ENCODE results near the gene EGFL6.
"Not testable (repeated sequence)": the region's sequence is repeated elsewhere in the genome, so short reads cannot be mapped to it uniquely, and the experiment has no call there.

The EGFL6 gene

DNA sequence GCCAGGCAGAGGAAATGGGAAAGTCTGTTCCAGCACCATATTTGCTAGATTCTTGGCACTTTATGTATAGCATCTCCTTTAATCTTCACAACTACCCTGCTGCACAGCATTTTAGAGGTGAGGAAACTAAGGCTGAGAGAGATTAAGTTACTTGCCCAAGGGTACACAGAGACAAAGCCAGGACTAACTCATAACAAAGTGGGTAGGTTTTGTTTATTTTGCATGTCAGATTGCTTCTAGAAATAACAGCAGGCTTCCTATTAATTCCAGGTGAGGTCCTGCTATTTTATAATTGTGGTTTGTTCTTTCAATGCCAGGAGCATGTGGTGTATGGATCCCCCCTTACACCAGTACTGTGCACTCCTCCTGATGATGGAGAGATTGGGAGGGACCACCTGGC is 98.5 kb downstream of the EGFL6 start:
- no peak overlapping the region for H3K4me3 ChIP-seq (ENCODE audit: control insufficient read depth, low read depth, low read length)
- TF ChIP-seq, protein P1, sequence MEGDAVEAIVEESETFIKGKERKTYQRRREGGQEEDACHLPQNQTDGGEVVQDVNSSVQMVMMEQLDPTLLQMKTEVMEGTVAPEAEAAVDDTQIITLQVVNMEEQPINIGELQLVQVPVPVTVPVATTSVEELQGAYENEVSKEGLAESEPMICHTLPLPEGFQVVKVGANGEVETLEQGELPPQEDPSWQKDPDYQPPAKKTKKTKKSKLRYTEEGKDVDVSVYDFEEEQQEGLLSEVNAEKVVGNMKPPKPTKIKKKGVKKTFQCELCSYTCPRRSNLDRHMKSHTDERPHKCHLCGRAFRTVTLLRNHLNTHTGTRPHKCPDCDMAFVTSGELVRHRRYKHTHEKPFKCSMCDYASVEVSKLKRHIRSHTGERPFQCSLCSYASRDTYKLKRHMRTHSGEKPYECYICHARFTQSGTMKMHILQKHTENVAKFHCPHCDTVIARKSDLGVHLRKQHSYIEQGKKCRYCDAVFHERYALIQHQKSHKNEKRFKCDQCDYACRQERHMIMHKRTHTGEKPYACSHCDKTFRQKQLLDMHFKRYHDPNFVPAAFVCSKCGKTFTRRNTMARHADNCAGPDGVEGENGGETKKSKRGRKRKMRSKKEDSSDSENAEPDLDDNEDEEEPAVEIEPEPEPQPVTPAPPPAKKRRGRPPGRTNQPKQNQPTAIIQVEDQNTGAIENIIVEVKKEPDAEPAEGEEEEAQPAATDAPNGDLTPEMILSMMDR (conservative IDR thresholded peaks at IDR 0.05; ENCODE audit: control insufficient read depth, insufficient read depth, low read depth, low read length) = no peak
- no peak for DNase-seq (ENCODE audit: low read depth)

DNA sequence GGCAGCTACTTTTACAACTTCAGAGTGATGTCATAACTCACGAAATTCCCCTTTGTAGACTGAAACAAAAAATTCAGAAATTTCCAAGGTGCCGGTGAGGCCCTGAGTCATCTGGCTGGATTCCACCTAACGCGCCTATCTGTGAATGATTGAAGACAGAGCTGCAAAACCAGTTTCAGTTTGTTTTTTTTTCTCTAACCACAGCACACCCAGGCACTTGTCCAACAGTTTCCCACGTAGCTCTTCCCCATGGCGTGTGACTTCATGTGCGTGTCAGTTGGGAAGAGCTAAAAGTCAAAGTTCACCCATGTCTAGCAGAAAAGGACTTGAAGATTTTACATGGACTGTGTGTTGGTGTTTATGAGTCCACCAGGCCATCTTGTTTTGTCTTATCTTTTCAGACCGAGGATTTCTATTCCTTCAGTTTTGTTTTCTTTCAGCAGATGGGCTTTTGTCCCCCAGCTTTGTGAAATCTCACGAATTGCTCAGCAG is 99.9 kb downstream of the EGFL6 start:
- DNase-seq (ENCODE audit: low read depth) = peak; percentile 98
- TF ChIP-seq, protein P1 (conservative IDR thresholded peaks at IDR 0.05; ENCODE audit: control insufficient read depth, insufficient read depth, low read depth, low read length) = no peak
- no peak overlapping the region for H3K4me3 ChIP-seq (ENCODE audit: control insufficient read depth, low read depth, low read length)

DNA sequence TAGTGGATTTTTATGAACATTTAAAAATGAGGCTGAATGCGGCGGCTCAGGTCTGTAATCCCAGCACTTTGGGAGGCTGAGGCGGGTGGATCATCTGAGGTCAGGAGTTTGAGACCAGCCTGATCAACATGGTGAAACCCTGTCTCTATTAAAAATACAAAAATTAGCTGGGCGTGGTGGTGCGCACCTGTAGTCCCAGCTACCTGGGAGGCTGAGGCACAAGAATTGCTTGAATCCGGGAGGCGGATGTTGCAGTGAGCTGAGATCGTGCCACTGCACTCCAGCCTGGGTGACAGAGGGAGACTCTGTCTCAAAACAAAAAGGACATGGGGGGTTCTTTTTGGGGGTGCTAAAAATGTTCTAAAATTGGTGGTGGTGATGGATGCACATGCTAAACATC is 100.4 kb downstream of the EGFL6 start:
- not testable (repeated sequence) for H3K4me3 ChIP-seq (ENCODE audit: control insufficient read depth, low read depth, low read length); DNase-seq (ENCODE audit: low read depth)

DNA sequence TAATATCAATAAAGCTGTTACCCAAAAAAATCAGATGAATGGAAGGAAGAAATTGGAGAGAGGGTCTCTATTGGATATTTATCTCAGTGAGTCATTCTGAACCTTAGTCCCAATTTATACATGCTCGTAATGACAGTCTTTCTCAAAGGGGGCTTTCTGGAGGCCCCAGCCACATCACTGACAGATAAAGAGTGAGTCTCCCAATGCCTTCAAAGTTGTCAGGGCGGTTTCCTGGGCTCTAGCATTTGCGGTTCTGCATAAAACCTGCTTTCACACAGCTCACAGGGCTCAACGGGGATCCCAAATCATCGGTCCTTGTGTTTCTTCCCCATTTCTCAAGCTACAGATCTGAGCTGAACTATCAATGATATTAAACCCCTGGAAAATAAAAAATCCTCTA is 100.8 kb downstream of the EGFL6 start:
- DNase-seq (ENCODE audit: low read depth) = no peak
- TF ChIP-seq, protein P1 (conservative IDR thresholded peaks at IDR 0.05; ENCODE audit: control insufficient read depth, insufficient read depth, low read depth, low read length) = no peak
- no peak overlapping the region for H3K4me3 ChIP-seq (ENCODE audit: control insufficient read depth, low read depth, low read length)

DNA sequence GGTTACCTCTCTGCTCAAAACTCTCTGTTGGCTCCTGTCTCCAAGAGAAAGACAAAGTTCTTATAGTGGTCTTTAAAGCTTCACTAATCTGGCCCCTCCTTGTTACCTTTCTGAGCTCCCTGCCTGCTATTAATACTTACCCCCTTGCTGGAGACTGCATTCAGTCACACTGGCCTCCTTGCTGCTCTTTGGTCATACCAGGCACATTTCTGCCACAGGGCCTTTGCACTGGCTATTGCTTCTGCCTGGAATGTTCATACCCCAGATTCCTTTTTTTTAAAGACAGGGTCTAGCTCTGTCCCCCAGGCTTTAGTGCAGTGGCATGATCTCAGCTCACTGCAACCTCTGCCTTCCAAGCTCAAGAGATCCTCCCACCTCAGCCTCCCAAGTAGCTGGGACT is 103.6 kb downstream of the EGFL6 start:
- TF ChIP-seq, protein P1 (conservative IDR thresholded peaks at IDR 0.05; ENCODE audit: control insufficient read depth, insufficient read depth, low read depth, low read length) = no peak
- no peak for DNase-seq (ENCODE audit: low read depth)
- no peak overlapping the region for H3K4me3 ChIP-seq (ENCODE audit: control insufficient read depth, low read depth, low read length)

DNA sequence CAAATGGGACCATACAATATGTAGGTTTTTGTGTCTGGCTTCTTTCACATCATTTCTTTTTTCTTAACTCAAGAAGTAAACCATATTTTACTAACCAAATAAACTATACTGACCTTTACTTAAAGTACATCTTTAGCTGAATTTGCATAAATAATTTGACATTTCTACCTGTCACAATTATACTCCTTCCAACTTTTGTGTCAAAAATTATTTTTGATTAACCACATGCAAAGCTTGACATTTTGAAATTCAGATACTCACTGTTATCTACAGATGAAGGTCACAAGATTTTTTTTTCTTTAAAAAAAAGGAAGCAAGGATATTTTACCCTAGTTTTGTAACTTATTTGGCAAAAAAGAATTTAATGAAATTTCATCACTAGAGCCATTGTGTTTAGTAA is 107.5 kb downstream of the EGFL6 start:
- H3K4me3 ChIP-seq (ENCODE audit: control insufficient read depth, low read depth, low read length) = no peak overlapping the region
- DNase-seq (ENCODE audit: low read depth) = no peak
- TF ChIP-seq, protein P1 (conservative IDR thresholded peaks at IDR 0.05; ENCODE audit: control insufficient read depth, insufficient read depth, low read depth, low read length) = no peak

DNA sequence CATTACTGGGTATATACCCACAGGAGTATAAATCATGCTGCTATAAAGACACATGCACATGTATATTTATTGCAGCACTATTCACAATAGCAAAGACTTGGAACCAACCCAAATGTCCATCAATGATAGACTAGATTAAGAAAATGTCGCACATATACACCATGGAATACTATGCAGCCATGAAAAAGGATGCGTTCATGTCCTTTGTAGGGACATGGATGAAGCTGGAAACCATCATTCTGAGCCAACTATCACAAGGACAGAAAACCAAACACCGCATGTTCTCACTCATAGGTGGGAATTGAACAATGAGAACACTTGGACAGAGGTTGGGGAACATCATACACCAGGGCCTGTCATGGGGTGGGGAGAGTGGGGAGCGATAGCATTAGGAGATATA is 110.3 kb downstream of the EGFL6 start:
- not testable (repeated sequence) for DNase-seq (ENCODE audit: low read depth)

DNA sequence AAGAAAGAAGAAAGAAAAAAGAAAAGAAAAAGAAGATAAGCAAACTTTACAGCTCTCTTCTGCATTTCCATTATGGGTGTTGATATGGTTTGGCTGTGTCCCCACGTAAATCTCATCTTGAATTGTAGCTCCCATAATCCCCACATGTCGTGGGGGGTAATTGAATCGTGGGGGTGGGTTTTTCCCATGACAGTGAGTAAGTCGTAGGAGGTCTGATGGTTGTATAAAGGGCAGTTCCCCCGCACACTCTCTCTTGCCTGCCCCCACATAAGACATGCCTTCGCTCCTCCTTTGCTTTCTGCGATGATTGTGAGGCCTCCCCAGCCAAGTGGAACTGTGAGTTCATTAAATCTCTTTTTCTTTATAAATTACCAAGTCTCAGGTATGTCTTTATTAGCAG is 112.2 kb downstream of the EGFL6 start:
- TF ChIP-seq, protein P1 (conservative IDR thresholded peaks at IDR 0.05; ENCODE audit: control insufficient read depth, insufficient read depth, low read depth, low read length) = no peak
- no peak overlapping the region for H3K4me3 ChIP-seq (ENCODE audit: control insufficient read depth, low read depth, low read length)
- DNase-seq (ENCODE audit: low read depth) = no peak

More for the DNA sequence above, 110.3 kb downstream of the EGFL6 start:
- H3K4me3 ChIP-seq (ENCODE audit: control insufficient read depth, low read depth, low read length) = not testable (repeated sequence)
